ENCODE results near the gene PHACTR3. TPM values are rescaled to one million over a fixed set of nuclear protein-coding genes. Genes with fewer than 3 reads are reported as not detected.

The PHACTR3 gene
- total RNA-seq, 1 experiment from 2014 or later = 0.10 TPM

GRCh38 chr20:59645271-59645670, 40.9 kb downstream of the PHACTR3 start:
- POLR2A ChIA-PET = no interaction called here
- no TSS peak for BruUV-seq (replicated peaks)
- in situ Hi-C loops (cut with HindIII; ENCODE audit: low pct_unique_long_range_greater_than_20kb, low sequenced_read_pairs) = no loop called here
- CTCF ChIA-PET = no interaction called here
- DNase-seq (ENCODE audit: low read depth, low spot score) = no peak
- intact Hi-C loops (cut with micrococcal nuclease; ENCODE audit: unreplicated experiment) = no loop called here
- TF ChIP-seq CTCF (IDR thresholded peaks at IDR 0.05) = no peak
- TF ChIP-seq TCF7L2 (IDR thresholded peaks at IDR 0.05; ENCODE audit: low read depth, low read length) = no peak
- TF ChIP-seq SIN3A (IDR thresholded peaks at IDR 0.05; ENCODE audit: borderline replicate concordance, insufficient read depth, low read depth, low read length) = no peak
- TF ChIP-seq POLR2AphosphoS5 (IDR thresholded peaks at IDR 0.05; ENCODE audit: low read depth, low read length) = no peak
- TF ChIP-seq REST (IDR thresholded peaks at IDR 0.05; ENCODE audit: insufficient read depth in 1 of 2, low read depth in 2 of 2, low read length in 1 of 2) = no peak
- ATAC-seq = no peak
- Histone ChIP-seq H3K36me3 (ENCODE audit: control insufficient read depth, insufficient read depth, low read length) (no peaks in the 10 kb centered on the region), H3K27me3 (ENCODE audit: control insufficient read depth, insufficient read depth, low read length) (0 out of 2 replicates have a peak, but pooled peaks cover 5% of the 10 kb centered on the region), H3K4me3 (ENCODE audit: low read depth in 2 of 2, low read length in 2 of 2) (no peak overlapping the region), H3K9me3 (ENCODE audit: control insufficient read depth, insufficient read depth, low read depth, low read length) (no peaks in the 10 kb centered on the region), H3K27ac (ENCODE audit: low read length) (no peak overlapping the region), H3K4me1 (ENCODE audit: control insufficient read depth, insufficient read depth, low read length) (no peaks in the 10 kb centered on the region)

- DNase-seq (ENCODE audit: low read depth, low spot score) = no peak
- H3K36me3 ChIP-seq (ENCODE audit: control insufficient read depth, insufficient read depth, low read length) = no peaks in the 10 kb centered on the region
- in situ Hi-C loops (cut with HindIII; ENCODE audit: low pct_unique_long_range_greater_than_20kb, low sequenced_read_pairs) = no loop called here
- intact Hi-C loops (cut with micrococcal nuclease; ENCODE audit: unreplicated experiment) = no loop called here
- H3K4me1 ChIP-seq (ENCODE audit: control insufficient read depth, insufficient read depth, low read length) = no peaks in the 10 kb centered on the region
- POLR2A ChIA-PET = no interaction called here
- 0 out of 2 replicates have a peak, but pooled peaks cover 5% of the 10 kb centered on the region for H3K27me3 ChIP-seq (ENCODE audit: control insufficient read depth, insufficient read depth, low read length)
- no peak for TF ChIP-seq SIN3A (IDR thresholded peaks at IDR 0.05; ENCODE audit: borderline replicate concordance, insufficient read depth, low read depth, low read length)
- peak; percentile 61 for TF ChIP-seq CTCF (IDR thresholded peaks at IDR 0.05)
- TF ChIP-seq REST (IDR thresholded peaks at IDR 0.05; ENCODE audit: insufficient read depth in 1 of 2, low read depth in 2 of 2, low read length in 1 of 2) = no peak
- no peak for TF ChIP-seq TCF7L2 (IDR thresholded peaks at IDR 0.05; ENCODE audit: low read depth, low read length)
- no TSS peak for BruUV-seq (replicated peaks)
- no peaks in the 10 kb centered on the region for H3K9me3 ChIP-seq (ENCODE audit: control insufficient read depth, insufficient read depth, low read depth, low read length)
- CTCF ChIA-PET = no interaction called here
- ATAC-seq = peak; percentile 72; the same call in 1 of the 2 replicates
- H3K4me3 ChIP-seq (ENCODE audit: low read depth in 2 of 2, low read length in 2 of 2) = no peak overlapping the region
- H3K27ac ChIP-seq (ENCODE audit: low read length) = no peak overlapping the region
Observed at GRCh38 chr20:59645761-59646171, 41.4 kb downstream of the PHACTR3 start.
